MG63 (cell line): ENCODE data around the gene PTGR2. TPM values are rescaled to one million over a fixed set of nuclear protein-coding genes. Genes with fewer than 3 reads are reported as not detected.
"Not testable (repeated sequence)": the region's sequence is repeated elsewhere in the genome, so short reads cannot be mapped to it uniquely, and the experiment has no call there.

Experiments
- DNase-seq: peaks from one replicate; pipeline ENCODE4 v3.0.0-alpha.2; 2020
- H3K27me3 ChIP-seq: fragments of 250-450 bp; sonication (Bioruptor Pico); 2 replicates; pipeline ENCODE4 v1.5.1; 2020; ENCODE audit warnings: mild to moderate bottlenecking, moderate library complexity
- H3K36me3 ChIP-seq: fragments of 250-450 bp; sonication (Bioruptor Pico); 2 replicates; pipeline ENCODE4 v1.5.1; 2020; ENCODE audit warnings: mild to moderate bottlenecking, moderate library complexity
- H3K4me3 ChIP-seq: fragments of 250-450 bp; sonication (Bioruptor Pico); 2 replicates; pipeline ENCODE4 v1.5.1; 2020; ENCODE audit warnings: mild to moderate bottlenecking, moderate library complexity
- H3K9me3 ChIP-seq: fragments of 250-450 bp; sonication (Bioruptor Pico); 2 replicates; pipeline ENCODE4 v1.5.1; 2020; ENCODE audit warnings: mild to moderate bottlenecking, moderate library complexity
- total RNA-seq: library from RNA; depleted of rRNA; stranded (reverse); fragments of >200 nt; shearing (Covaris generic); gene quantifications from 2 replicates; pipeline ENCODE4 v1.2.3, GENCODE V29; 2014; ENCODE audit warnings: low replicate concordance; rRNA removed

Gene PTGR2
- total RNA-seq, 1 experiment from 2014 or later, result 4.8 TPM

DNA sequence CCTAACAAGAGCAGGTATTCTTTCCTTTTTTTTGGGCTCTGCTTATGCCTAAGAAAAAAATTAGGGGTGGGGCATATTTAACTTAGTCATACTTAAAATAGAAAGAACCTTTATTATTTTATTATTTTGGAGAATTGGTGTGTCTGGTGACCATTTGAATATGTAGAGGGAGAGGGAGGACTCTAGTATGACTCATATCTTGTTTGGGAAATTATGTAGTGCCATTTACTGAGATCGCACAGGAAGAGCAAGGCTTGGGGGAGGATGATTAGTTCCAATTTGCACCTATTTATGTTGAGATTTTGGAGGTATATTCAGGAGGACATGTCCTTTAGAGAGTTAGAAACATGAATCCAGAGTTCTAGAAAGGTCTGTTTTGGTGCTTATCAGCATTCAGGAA lies 44.9 kb downstream of the PTGR2 start:
- H3K9me3 ChIP-seq, result no peaks in the 10 kb centered on the region
- H3K27me3 ChIP-seq, result no peaks in the 10 kb centered on the region
- peaks cover 62% of the 10 kb centered on the region for H3K36me3 ChIP-seq
- no peak overlapping the region for H3K4me3 ChIP-seq
- DNase-seq, result no peak

DNA sequence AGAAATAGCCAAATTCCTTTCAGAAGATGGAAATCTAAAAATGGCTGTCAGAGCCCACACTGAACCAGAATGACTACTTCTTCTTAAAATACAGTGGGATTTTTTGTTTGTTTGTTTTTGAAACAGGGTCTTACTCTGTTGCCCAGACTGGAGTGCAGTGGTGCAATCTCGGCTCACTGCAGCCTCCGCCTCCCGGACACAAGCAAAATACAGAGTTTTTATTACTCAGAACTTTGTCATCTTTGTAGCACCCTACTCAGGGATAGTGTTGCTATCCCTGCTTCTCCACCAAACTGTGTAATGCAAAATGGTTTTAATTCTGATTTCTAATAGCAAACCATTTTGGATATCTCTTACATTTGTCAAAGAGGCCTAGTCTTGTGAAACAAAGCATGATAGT lies 51.4 kb downstream of the PTGR2 start:
- Histone ChIP-seq H3K36me3 (peaks cover 36% of the 10 kb centered on the region), H3K27me3 (no peaks in the 10 kb centered on the region), H3K4me3 (no peak overlapping the region), H3K9me3 (no peaks in the 10 kb centered on the region)
- DNase-seq, result no peak

DNA sequence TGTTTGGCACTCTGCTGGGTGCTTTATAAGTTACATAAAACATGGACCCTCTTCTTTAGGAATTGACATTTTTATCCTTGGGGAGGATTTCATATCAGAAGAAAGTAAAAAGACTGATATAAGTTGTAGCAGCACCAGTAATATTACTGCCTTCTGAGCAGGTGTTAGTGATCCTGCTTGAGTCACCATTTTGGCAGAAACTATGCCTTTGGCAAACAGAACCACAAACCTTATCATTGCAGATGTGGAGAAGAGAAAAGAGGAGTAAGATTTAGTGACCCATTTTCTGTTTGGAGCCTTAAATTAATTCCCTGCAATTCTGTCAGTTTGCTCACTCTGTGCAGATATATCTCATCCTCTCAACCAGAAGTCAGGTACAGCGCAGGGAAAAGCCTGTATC lies 58.0 kb downstream of the PTGR2 start:
- Histone ChIP-seq H3K4me3 (no peak overlapping the region), H3K27me3 (no peaks in the 10 kb centered on the region), H3K9me3 (no peaks in the 10 kb centered on the region), H3K36me3 (peaks cover 51% of the 10 kb centered on the region)
- no peak for DNase-seq

DNA sequence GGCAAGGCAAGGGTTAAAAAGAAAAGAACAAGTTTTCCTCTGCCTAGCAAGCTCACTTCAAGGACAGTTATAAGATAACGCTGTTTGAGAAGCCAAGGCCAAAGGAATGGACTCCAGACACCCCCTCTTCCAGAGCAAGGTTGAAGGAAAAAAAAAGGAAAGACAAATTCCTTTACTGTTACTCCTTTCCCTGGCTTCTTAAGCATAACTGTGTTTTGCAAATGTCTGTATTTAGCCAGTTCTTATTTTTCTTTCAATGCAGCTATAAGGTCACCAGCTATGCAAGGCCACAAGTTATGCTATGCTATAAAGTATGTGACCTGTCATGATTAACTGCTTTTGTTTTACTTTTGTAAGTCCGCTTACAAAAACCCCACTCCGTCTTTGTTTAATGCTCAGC lies 61.6 kb downstream of the PTGR2 start:
- peaks cover 40% of the 10 kb centered on the region for H3K36me3 ChIP-seq
- H3K9me3 ChIP-seq, result no peaks in the 10 kb centered on the region
- H3K4me3 ChIP-seq, result no peak overlapping the region
- no peaks in the 10 kb centered on the region for H3K27me3 ChIP-seq
- DNase-seq, result no peak

DNA sequence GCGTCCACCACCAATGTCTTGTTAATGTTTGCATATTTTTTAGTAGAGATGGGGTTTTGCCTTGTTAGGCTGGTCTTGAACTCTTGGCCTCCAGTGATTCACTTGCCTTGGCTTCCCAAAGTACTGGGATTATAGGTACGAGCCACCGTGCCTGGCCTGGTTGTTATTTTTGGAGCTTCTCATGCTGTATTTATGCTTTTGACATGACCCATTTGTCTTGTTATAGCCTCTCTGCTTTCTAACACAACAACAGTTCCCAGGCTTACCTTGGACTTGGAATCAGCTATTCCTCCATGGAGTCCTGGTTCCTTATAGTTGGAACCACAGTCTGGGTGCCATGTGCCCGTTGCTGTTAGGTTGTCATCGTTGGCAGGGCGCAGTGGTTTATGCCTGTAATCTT lies 64.7 kb downstream of the PTGR2 start:
- Histone ChIP-seq H3K27me3 (no peaks in the 10 kb centered on the region), H3K36me3 (peaks cover 31% of the 10 kb centered on the region), H3K9me3 (no peaks in the 10 kb centered on the region), H3K4me3 (no peak overlapping the region)
- DNase-seq, result peak; percentile 6

DNA sequence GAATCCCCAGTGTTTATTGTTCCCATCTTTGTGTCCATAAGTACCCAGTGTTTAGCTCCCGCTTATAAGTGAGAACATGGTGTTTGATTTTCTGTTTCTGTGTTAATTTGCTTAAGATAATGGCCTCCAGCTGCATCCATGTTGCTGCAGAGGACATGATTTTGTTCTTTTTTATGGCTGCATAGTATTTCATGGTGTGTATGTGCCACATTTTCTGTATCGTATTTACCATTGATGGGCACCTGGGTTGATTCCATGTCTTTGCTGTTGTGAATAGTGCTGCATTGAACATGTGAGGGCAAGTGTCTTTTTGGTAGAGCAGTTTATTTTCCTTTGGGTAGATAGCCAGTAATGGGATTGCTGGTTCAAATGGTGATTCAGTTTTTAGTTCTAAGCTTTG lies 67.8 kb downstream of the PTGR2 start:
- not testable (repeated sequence) for H3K27me3 ChIP-seq, DNase-seq, H3K4me3 ChIP-seq, H3K9me3 ChIP-seq
- H3K36me3 ChIP-seq, result peaks cover 37% of the 10 kb centered on the region

DNA sequence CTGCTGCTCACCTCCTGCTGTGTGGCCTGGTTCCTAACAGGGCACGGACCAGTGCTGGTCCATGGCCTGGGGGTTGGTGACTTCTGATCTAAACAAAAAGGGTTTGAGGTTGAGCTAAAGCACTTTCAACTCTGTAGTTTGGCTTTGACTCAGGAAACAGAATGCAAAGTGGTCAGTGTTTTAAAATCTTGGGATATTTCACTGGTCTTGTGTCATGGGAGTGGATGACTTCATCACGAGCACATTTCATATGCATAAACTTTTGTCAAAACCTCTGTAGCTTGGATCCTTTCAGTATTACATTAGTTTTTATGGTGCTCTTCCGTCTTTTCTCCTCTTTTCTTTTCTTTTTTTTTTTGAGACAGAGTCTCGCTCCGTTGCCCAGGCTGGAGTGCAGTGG lies 72.7 kb downstream of the PTGR2 start:
- Histone ChIP-seq H3K36me3 (peaks cover 32% of the 10 kb centered on the region), H3K27me3 (no peaks in the 10 kb centered on the region), H3K4me3 (no peak overlapping the region), H3K9me3 (no peaks in the 10 kb centered on the region)
- no peak for DNase-seq

Other genes with a start within 250 kb of the PTGR2 start
- gene ACOT6, start 239.3 kb upstream of the PTGR2 start, total RNA-seq, result not detected in 2 replicates
- 7.0 and 92.2 TPM in 2 replicates for gene DNAL1, start 206.8 kb upstream of the PTGR2 start, total RNA-seq
- 22.1 and 38.5 TPM in 2 replicates for gene PNMA1, start 137.4 kb upstream of the PTGR2 start, total RNA-seq
- 50.9 and 68.0 TPM in 2 replicates for gene ZNF410, start 35.0 kb downstream of the PTGR2 start, total RNA-seq
- gene FAM161B, start 98.3 kb downstream of the PTGR2 start, total RNA-seq, result 1.6 and 4.5 TPM in 2 replicates
- 63.1 and 68.3 TPM in 2 replicates for gene COQ6, start 98.5 kb downstream of the PTGR2 start, total RNA-seq
- 1.2 and 4.5 TPM in 2 replicates for gene ENTPD5, start 167.5 kb downstream of the PTGR2 start, total RNA-seq
- gene BBOF1, start 167.5 kb downstream of the PTGR2 start, total RNA-seq, result 0.92 and 5.5 TPM in 2 replicates
- gene ALDH6A1, start 232.6 kb downstream of the PTGR2 start, total RNA-seq, result 6.6 and 24.9 TPM in 2 replicates
- 6.9 and 9.8 TPM in 2 replicates for gene LIN52, start 233.1 kb downstream of the PTGR2 start, total RNA-seq